HG03565 (cell line): ENCODE results near the gene THAP8.

Source experiments
- ATAC-seq: cut with Tn5 transposase; IDR thresholded peaks from one replicate; pipeline ENCODE4 v1.9.1; 2021; ENCODE audit warnings: mild to moderate bottlenecking, moderate library complexity; ENCODE audit not compliant: unreplicated experiment

Gene THAP8

GRCh38 chr19:35995048-35995993, 58.8 kb downstream of the THAP8 start, which contains the start of gene SDHAF1:
TSS of gene SDHAF1 (plus strand) at chr19:35995188. CDS start at chr19:35995275, 87 bp downstream.
- ATAC-seq, result peak; percentile 69

DNA sequence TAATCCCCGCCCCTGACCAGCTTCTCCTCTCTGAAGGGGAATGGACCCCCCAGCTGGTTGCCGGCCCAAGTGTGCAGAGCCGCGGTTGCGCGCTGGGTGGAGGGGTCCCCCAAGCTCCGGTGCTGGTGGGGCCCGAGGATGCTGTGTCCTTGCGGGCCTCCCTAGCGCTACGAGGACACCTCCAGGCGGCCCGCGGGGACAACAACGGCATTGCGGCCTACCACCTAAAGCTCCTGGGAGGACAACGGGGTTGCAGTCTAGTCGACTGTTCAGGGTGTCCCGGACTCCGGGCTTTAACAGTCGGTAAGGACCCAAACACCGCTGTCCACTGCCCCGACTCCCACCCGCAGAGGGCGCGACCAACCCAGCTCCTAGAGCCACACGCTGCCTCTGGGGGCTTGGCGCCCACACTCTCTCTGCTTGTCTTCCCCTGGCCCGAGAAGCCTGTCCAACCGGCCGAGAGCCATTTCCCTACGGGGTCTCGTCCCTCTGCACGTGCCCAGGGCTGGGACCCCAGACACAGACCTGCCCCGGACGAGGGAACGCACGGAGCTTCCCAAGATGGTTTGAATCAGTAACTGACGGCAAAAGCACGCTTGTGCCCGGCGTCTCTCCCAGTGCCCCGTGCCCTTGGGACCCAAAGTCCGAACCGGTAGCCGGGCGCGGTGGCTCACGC, 60.0 kb downstream of the THAP8 start:
- no peak for ATAC-seq

DNA sequence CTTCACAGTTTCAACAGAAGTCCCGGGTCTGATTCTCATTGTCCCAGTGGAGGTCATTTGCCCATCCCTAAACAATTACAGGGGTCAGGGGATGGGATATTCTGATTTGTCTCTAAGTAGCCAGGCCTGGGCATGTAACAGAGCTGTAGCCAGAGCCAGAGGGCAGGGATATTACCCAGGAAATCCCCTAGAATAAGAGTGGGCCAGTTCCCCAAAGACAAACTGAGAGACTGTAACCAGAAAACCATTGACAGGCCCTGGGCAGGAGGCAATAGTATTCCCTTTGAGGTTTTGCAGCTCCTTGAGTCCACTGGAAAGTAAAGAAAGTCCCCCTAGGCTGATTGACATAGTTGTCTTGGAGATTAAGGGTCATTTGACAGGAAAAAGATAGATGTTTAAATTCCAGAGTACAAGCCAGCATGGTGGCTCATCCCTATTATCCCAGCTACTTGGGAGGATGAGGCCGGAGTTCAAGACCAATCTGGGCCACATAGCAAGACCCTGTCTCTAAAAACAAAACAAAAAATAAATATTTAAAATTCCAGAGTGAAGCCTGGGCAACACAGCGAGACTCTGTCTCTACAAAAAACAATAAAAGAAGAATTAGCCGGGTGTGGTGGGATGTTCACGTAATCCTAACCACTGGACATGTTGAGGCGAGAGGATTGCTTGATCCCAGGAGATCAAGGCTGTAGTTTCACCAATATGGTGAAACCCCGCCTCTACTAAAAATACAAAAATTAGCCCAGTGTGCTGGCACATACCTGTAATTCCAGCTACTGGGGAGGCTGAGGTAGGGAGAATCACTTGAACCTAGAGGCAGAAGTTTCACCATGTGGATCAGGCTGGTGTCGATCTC, 60.9 kb downstream of the THAP8 start:
- ATAC-seq, result no peak

GRCh38 chr19:35991731-35992450, 62.2 kb downstream of the THAP8 start:
- ATAC-seq, result no peak

GRCh38 chr19:35990771-35991730, 63.0 kb downstream of the THAP8 start:
- no peak for ATAC-seq

GRCh38 chr19:35990156-35990555, 63.9 kb downstream of the THAP8 start:
- ATAC-seq, result no peak

GRCh38 chr19:35988824-35989223, 65.3 kb downstream of the THAP8 start:
- no peak for ATAC-seq

DNA sequence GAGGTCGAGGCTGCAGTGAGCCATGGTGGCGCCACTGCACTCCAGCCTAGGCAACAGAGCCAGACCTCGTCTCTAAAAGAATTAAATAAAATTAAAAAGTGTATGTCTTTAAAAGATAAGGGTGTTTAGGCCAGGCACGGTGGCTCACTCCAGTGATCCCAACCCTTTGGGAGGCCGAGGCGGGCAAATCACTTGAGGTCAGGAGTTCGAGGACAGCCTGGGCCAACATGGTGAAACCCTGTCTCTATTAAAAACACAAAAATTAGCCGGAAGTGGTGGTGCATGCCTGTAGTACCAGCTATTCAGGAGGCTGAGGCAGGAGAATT, 66.6 kb downstream of the THAP8 start:
- no peak for ATAC-seq

GRCh38 chr19:35986664-35987570, 67.2 kb downstream of the THAP8 start:
- ATAC-seq, result no peak

DNA sequence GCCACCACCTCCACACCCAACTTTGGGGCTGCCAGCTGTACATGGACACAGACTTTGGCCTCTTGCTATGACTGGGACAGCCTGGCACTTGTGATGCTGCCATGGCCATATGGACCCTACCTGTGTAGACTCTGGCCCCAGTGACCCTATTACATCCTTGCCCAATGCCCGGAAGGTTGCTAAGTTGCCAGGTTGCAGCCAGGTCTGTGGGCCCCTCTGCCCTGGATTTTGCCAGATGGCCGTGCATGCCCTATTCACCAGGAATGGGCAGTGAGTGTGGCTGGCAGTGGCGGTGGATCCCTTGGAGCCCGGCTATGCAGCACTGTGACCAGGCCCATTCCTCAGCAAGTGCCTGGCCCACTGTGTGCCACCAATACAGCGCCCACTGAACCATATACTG, 68.0 kb downstream of the THAP8 start:
- ATAC-seq, result no peak
